Endodermal cell (in vitro differentiated cells): ENCODE data around the gene RAB35. TPM values are rescaled to one million over a fixed set of nuclear protein-coding genes. Genes with fewer than 3 reads are reported as not detected.

Experiments used
- DNase-seq: peaks from one replicate; pipeline ENCODE4 v3.0.0-alpha.2; 2017
- H3K27ac ChIP-seq: 2 replicates; pipeline ENCODE4 v1.5.1; 2013; ENCODE audit warnings: mild to moderate bottlenecking, low read depth, low read length, moderate library complexity
- H3K27me3 ChIP-seq: 2 replicates; pipeline ENCODE4 v1.6.1; 2013; ENCODE audit warnings: mild to moderate bottlenecking, low read length, moderate library complexity; ENCODE audit not compliant: insufficient read depth, control insufficient read depth, poor library complexity, severe bottlenecking
- H3K36me3 ChIP-seq: 2 replicates; pipeline ENCODE4 v1.7.0; 2013; ENCODE audit warnings: mild to moderate bottlenecking, low read length, moderate library complexity; ENCODE audit not compliant: control insufficient read depth, insufficient read depth
- H3K4me1 ChIP-seq: one replicate; pipeline ENCODE4 v1.7.0; 2013; ENCODE audit warnings: low read length; ENCODE audit not compliant: control insufficient read depth, insufficient read depth
- H3K4me3 ChIP-seq: 2 replicates; pipeline ENCODE4 v1.5.1; 2013; ENCODE audit warnings: mild to moderate bottlenecking, low read length, moderate library complexity
- H3K9ac ChIP-seq: 2 replicates; pipeline ENCODE4 v1.6.1; 2013; ENCODE audit warnings: mild to moderate bottlenecking, low read length, moderate library complexity; ENCODE audit not compliant: poor library complexity, severe bottlenecking; ENCODE audit errors: extremely low read depth
- H3K9me3 ChIP-seq: 2 replicates; pipeline ENCODE4 v1.6.1; 2013; ENCODE audit warnings: mild to moderate bottlenecking, low read length, moderate library complexity; ENCODE audit not compliant: control insufficient read depth
- H3K27ac Mint-ChIP-seq: 2 replicates; pipeline ENCODE4 v1.8.0; 2020; ENCODE audit warnings: mixed read lengths
- H3K27me3 Mint-ChIP-seq: 2 replicates; pipeline ENCODE4 v1.8.0; 2021; ENCODE audit warnings: mild to moderate bottlenecking, mixed read lengths; ENCODE audit not compliant: insufficient read depth
- H3K36me3 Mint-ChIP-seq: 2 replicates; pipeline ENCODE4 v1.8.0; 2020; ENCODE audit warnings: low read depth, mixed read lengths
- H3K4me1 Mint-ChIP-seq: 2 replicates; pipeline ENCODE4 v1.8.0; 2020; ENCODE audit warnings: mixed read lengths
- H3K4me3 Mint-ChIP-seq: 2 replicates; pipeline ENCODE4 v1.8.0; 2020; ENCODE audit warnings: mild to moderate bottlenecking, moderate library complexity, mixed read lengths
- H3K9me3 Mint-ChIP-seq: 2 replicates; pipeline ENCODE4 v1.8.0; 2020; ENCODE audit warnings: mild to moderate bottlenecking, mixed read lengths
- WGBS, 2 experiments: methylation state at CpG; one replicate each; pipeline versions ENCODE4 v1.1.5 to v1.1.7; 2013; ENCODE audit warnings: missing lambda C conversion rate in 2 of 2, mixed read lengths in 1 of 2; ENCODE audit not compliant: insufficient coverage in 1 of 2, insufficient read length in 1 of 2; 5-methylcytosine and 5-hydroxymethylcytosine counted together
- total RNA-seq, 2 donors: library from RNA; stranded (reverse); fragmentation: NEBNext Ultra II Directional in 1 of 2; extraction: Animal tissue kit (Norgen Biotek cat#: 25700) in 1 of 2; gene quantifications; 2 replicates in 1 of 2; 3 replicates in 1 of 2; pipeline ENCODE4 v1.2.1, GENCODE V29; 2021
- TF ChIP-seq, protein P1 (sequence below): fragments of 200-600 bp; sonication (generic); conservative IDR thresholded peaks from 2 replicates; pipeline ENCODE4 v1.5.0; 2021; ENCODE audit warnings: antibody characterized with exemption, mild to moderate bottlenecking

RAB35 gene
- total RNA-seq, 2 donors from 2014 or later: 32.4 to 36.6 TPM

DNA sequence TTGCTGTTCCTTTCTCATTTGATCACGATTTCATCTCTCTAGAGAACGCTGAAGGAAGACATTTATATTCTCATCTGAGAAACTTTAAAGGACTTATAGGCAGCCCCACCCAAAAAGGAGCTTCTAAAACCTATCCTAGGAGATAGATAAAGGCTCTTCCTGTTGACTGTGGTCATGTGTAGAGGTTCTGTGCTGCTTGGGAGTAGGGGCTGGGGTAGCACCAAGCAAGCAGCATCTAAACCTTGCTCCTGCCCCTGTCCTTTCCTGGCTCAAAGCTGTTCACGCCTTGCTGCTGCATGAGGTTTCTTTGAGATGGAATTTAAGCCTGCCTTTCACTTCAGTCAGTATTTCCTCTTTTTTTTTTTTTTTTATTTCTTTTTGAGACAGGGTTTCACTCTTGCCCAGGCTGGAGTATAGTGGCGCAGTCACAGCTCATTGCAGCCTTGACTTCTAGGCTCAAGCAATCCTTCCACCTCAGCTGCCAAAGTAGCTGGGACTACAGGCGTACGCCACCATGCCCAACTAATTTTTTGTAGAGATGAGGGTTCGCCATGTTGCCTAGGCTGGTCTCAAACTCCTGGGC, 41.4 kb downstream of the RAB35 start:
- peak; percentile 30 for DNase-seq
- H3K27ac ChIP-seq: no peak overlapping the region
- H3K36me3 ChIP-seq: no peaks in the 10 kb centered on the region
- peaks cover 3% of the 10 kb centered on the region for H3K4me1 ChIP-seq
- no peak overlapping the region for H3K4me3 ChIP-seq
- no peak overlapping the region for H3K9ac ChIP-seq
- Mint-ChIP-seq H3K4me3 (no peak overlapping the region), H3K36me3 (peaks cover 6% of the 10 kb centered on the region), H3K9me3 (no peaks in the 10 kb centered on the region), H3K27ac (no peak overlapping the region), H3K4me1 (peaks cover 15% of the 10 kb centered on the region), H3K27me3 (peaks cover 20% of the 10 kb centered on the region)
- TF ChIP-seq, protein P1, sequence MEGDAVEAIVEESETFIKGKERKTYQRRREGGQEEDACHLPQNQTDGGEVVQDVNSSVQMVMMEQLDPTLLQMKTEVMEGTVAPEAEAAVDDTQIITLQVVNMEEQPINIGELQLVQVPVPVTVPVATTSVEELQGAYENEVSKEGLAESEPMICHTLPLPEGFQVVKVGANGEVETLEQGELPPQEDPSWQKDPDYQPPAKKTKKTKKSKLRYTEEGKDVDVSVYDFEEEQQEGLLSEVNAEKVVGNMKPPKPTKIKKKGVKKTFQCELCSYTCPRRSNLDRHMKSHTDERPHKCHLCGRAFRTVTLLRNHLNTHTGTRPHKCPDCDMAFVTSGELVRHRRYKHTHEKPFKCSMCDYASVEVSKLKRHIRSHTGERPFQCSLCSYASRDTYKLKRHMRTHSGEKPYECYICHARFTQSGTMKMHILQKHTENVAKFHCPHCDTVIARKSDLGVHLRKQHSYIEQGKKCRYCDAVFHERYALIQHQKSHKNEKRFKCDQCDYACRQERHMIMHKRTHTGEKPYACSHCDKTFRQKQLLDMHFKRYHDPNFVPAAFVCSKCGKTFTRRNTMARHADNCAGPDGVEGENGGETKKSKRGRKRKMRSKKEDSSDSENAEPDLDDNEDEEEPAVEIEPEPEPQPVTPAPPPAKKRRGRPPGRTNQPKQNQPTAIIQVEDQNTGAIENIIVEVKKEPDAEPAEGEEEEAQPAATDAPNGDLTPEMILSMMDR: no peak
- H3K27me3 ChIP-seq: peaks cover 42% of the 10 kb centered on the region
- WGBS, 2 experiments: 95 to 100% methylated on average over 3 to 7 of the region's 7 CpGs
- no peaks in the 10 kb centered on the region for H3K9me3 ChIP-seq

DNA sequence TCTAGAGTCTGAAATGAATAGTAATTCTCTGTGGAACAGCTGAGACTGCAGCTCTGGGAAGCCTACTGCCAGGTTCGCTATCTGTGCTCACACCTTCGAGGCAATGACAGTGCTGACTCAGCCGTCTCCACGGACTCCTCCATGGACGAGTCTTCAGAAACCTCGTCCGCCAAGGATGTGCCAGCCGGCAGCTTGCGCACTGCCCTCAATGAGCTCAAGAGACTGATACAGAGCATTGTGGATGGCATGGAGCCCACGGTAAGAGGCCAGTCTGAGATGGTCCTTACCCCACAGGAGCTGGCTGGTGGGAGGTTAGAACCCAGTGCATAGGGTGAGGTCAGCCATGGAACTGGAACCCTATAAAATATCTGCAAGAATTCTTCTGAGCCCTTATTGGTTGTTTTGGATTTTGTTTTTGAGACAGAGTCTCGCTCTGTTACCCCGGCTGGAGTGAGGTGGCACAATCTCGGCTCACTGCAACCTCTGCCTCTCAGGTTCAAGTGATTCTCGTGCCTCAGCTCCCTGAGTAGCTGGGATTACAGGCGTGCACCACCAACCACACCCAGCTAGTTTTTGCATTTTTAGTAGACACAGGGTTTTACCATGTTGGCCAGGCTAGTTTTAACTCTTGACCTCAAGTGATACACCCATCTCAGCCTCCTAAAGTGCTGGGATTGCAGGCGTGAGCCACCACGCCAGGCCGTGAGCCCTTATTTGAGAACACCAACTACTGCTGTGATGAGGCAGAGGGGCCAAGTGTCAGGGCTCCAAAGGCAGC, 43.9 kb downstream of the RAB35 start:
- H3K27me3 ChIP-seq: peaks cover 30% of the 10 kb centered on the region
- H3K36me3 ChIP-seq: no peaks in the 10 kb centered on the region
- Mint-ChIP-seq H3K4me3 (no peak overlapping the region), H3K9me3 (no peaks in the 10 kb centered on the region), H3K4me1 (no peaks in the 10 kb centered on the region), H3K27me3 (peaks cover 3% of the 10 kb centered on the region), H3K36me3 (peaks cover 6% of the 10 kb centered on the region), H3K27ac (no peak overlapping the region)
- H3K9me3 ChIP-seq: no peaks in the 10 kb centered on the region
- no peaks in the 10 kb centered on the region for H3K4me1 ChIP-seq
- peak; percentile 36 for DNase-seq
- TF ChIP-seq, protein P1: no peak
- 94% methylated on average over 17 to 18 of the region's 18 CpGs for WGBS, 2 experiments
- no peak overlapping the region for H3K27ac ChIP-seq
- no peak overlapping the region for H3K4me3 ChIP-seq
- H3K9ac ChIP-seq: no peak overlapping the region

DNA sequence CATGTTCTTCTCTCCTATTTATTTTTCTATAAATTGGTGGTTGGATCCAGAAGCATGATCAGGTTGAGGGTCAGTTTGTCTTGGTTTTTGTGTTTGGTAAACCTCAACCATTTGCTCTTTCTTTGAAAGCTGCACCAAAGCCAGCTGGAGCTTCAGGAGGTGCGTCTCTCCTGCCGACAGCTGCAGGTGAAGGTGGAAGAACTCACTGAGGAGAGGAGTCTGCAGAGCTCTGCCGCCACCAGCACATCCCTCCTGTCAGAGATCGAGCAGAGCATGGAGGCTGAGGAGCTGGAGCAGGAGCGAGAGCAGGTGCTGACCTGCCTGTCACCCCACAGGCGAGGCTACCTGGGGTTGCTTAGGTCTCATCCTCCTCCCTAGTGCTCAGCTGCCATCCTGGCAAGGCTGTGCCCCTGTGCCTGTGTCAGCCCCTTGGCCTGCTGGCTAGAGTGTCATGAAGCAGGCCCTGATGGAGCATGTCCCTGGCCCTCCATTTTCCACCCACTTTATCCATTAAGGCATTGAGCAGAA, 45.0 kb downstream of the RAB35 start:
- Mint-ChIP-seq H3K27me3 (no peaks in the 10 kb centered on the region), H3K9me3 (no peaks in the 10 kb centered on the region), H3K4me3 (no peak overlapping the region), H3K36me3 (peaks cover 4% of the 10 kb centered on the region), H3K4me1 (no peaks in the 10 kb centered on the region), H3K27ac (no peak overlapping the region)
- TF ChIP-seq, protein P1: no peak
- DNase-seq: peak; percentile 29
- 93 to 97% methylated on average over 5 to 6 of the region's 6 CpGs for WGBS, 2 experiments
- Histone ChIP-seq H3K9me3 (no peaks in the 10 kb centered on the region), H3K36me3 (no peaks in the 10 kb centered on the region), H3K4me1 (no peaks in the 10 kb centered on the region), H3K9ac (no peak overlapping the region), H3K27me3 (peaks cover 21% of the 10 kb centered on the region), H3K4me3 (no peak overlapping the region), H3K27ac (no peak overlapping the region)
